ENCODE results near the gene RAB6B. TPM values are rescaled to one million over a fixed set of nuclear protein-coding genes. Genes with fewer than 3 reads are reported as not detected.

Gene RAB6B
- total RNA-seq, 1 experiment from 2014 or later: 14.1 TPM

GRCh38 chr3:133777807-133778568 is 117.7 kb downstream of the RAB6B start:
- ATAC-seq (no peak), DNase-seq (ENCODE audit: low read depth, low spot score) (no peak)
- H3K9ac ChIP-seq (ENCODE audit: low read length): no peak overlapping the region
- H3K4me2 ChIP-seq (ENCODE audit: low read length): no peak overlapping the region
- RAD21 ChIA-PET (ENCODE audit: low non-redundant PET in 1 of 2, low total read pairs in 2 of 2, uncharacterized antibody in 2 of 2, unreplicated experiment in 2 of 2): no interaction called here
- H4K20me1 ChIP-seq (ENCODE audit: insufficient read depth): no peaks in the 10 kb centered on the region
- H3K9me3 ChIP-seq (ENCODE audit: control insufficient read depth in 1 of 2, insufficient read depth in 1 of 2, low read depth in 1 of 2, low read length in 2 of 2): no peaks in the 10 kb centered on the region
- POLR2A ChIA-PET: no interaction called here
- no peaks in the 10 kb centered on the region for H3K27me3 ChIP-seq (ENCODE audit: insufficient read depth, low read length)
- H3K4me3 ChIP-seq (replicated peaks in 1 of 2; ENCODE audit: low read depth in 1 of 2, low read length in 2 of 2): no peak overlapping the region
- intact Hi-C loops (cut with micrococcal nuclease): no loop called here
- H3K27ac ChIP-seq (ENCODE audit: low read depth, low read length): no peak overlapping the region
- no peaks in the 10 kb centered on the region for H3K36me3 ChIP-seq (ENCODE audit: control insufficient read depth in 1 of 2, insufficient read depth in 2 of 2, low read length in 2 of 2)
- no peak overlapping the region for H2AFZ ChIP-seq (ENCODE audit: low read depth, low read length, poor library complexity, severe bottlenecking)
- no peaks in the 10 kb centered on the region for H3K4me1 ChIP-seq (ENCODE audit: control insufficient read depth in 1 of 2, insufficient read depth in 2 of 2, low read length in 2 of 2)
- H3K79me2 ChIP-seq (ENCODE audit: insufficient read depth, low read length): no peaks in the 10 kb centered on the region
- H3K9me2 ChIP-seq (ENCODE audit: insufficient read depth): no peaks in the 10 kb centered on the region
- CTCF ChIA-PET: no interaction called here
- no peak for TF ChIP-seq ELF1 (IDR thresholded peaks at IDR 0.05; ENCODE audit: borderline replicate concordance, low read depth)
- no peak for TF ChIP-seq POLR2A (IDR thresholded peaks at IDR 0.05; ENCODE audit: borderline replicate concordance, extremely low read depth, insufficient read depth, insufficient read length)
- BruUV-seq (replicated peaks): no TSS peak

- Histone ChIP-seq H3K79me2 (ENCODE audit: insufficient read depth, low read length) (no peaks in the 10 kb centered on the region), H3K4me2 (ENCODE audit: low read length) (no peak overlapping the region), H4K20me1 (ENCODE audit: insufficient read depth) (no peaks in the 10 kb centered on the region), H3K4me1 (ENCODE audit: control insufficient read depth in 1 of 2, insufficient read depth in 2 of 2, low read length in 2 of 2) (no peaks in the 10 kb centered on the region), H3K36me3 (ENCODE audit: control insufficient read depth in 1 of 2, insufficient read depth in 2 of 2, low read length in 2 of 2) (no peaks in the 10 kb centered on the region), H3K9me2 (ENCODE audit: insufficient read depth) (no peaks in the 10 kb centered on the region), H3K9ac (ENCODE audit: low read length) (no peak overlapping the region), H3K4me3 (replicated peaks in 1 of 2; ENCODE audit: low read depth in 1 of 2, low read length in 2 of 2) (no peak overlapping the region), H3K9me3 (ENCODE audit: control insufficient read depth in 1 of 2, insufficient read depth in 1 of 2, low read depth in 1 of 2, low read length in 2 of 2) (no peaks in the 10 kb centered on the region), H3K27ac (ENCODE audit: low read depth, low read length) (no peak overlapping the region), H2AFZ (ENCODE audit: low read depth, low read length, poor library complexity, severe bottlenecking) (no peak overlapping the region), H3K27me3 (ENCODE audit: insufficient read depth, low read length) (no peaks in the 10 kb centered on the region)
- CTCF ChIA-PET: no interaction called here
- BruUV-seq (replicated peaks): no TSS peak
- DNase-seq (ENCODE audit: low read depth, low spot score) (no peak), ATAC-seq (no peak)
- RAD21 ChIA-PET (ENCODE audit: low non-redundant PET in 1 of 2, low total read pairs in 2 of 2, uncharacterized antibody in 2 of 2, unreplicated experiment in 2 of 2): no interaction called here
- POLR2A ChIA-PET: no interaction called here
- intact Hi-C loops (cut with micrococcal nuclease): no loop called here
- no peak for TF ChIP-seq TCF7L2 (IDR thresholded peaks at IDR 0.05; ENCODE audit: borderline replicate concordance, extremely low read depth, insufficient read depth, insufficient read length)
- TF ChIP-seq JUND (IDR thresholded peaks at IDR 0.05): no peak
- no peak for TF ChIP-seq ZNF274 (IDR thresholded peaks at IDR 0.05; ENCODE audit: low read depth, low read length)
- TF ChIP-seq, protein P1, sequence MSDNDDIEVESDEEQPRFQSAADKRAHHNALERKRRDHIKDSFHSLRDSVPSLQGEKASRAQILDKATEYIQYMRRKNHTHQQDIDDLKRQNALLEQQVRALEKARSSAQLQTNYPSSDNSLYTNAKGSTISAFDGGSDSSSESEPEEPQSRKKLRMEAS (IDR thresholded peaks at IDR 0.05): no peak
- TF ChIP-seq CEBPB (IDR thresholded peaks at IDR 0.05; ENCODE audit: low read depth): no peak
- no peak for TF ChIP-seq POLR2A (IDR thresholded peaks at IDR 0.05; ENCODE audit: borderline replicate concordance, extremely low read depth, insufficient read depth, insufficient read length)
- TF ChIP-seq ZFX (IDR thresholded peaks at IDR 0.05): no peak
- TF ChIP-seq SIN3A (IDR thresholded peaks at IDR 0.05; ENCODE audit: low read depth): no peak
- TF ChIP-seq, protein P2, sequence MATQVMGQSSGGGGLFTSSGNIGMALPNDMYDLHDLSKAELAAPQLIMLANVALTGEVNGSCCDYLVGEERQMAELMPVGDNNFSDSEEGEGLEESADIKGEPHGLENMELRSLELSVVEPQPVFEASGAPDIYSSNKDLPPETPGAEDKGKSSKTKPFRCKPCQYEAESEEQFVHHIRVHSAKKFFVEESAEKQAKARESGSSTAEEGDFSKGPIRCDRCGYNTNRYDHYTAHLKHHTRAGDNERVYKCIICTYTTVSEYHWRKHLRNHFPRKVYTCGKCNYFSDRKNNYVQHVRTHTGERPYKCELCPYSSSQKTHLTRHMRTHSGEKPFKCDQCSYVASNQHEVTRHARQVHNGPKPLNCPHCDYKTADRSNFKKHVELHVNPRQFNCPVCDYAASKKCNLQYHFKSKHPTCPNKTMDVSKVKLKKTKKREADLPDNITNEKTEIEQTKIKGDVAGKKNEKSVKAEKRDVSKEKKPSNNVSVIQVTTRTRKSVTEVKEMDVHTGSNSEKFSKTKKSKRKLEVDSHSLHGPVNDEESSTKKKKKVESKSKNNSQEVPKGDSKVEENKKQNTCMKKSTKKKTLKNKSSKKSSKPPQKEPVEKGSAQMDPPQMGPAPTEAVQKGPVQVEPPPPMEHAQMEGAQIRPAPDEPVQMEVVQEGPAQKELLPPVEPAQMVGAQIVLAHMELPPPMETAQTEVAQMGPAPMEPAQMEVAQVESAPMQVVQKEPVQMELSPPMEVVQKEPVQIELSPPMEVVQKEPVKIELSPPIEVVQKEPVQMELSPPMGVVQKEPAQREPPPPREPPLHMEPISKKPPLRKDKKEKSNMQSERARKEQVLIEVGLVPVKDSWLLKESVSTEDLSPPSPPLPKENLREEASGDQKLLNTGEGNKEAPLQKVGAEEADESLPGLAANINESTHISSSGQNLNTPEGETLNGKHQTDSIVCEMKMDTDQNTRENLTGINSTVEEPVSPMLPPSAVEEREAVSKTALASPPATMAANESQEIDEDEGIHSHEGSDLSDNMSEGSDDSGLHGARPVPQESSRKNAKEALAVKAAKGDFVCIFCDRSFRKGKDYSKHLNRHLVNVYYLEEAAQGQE (IDR thresholded peaks at IDR 0.05; ENCODE audit: low read depth): no peak
- TF ChIP-seq ELF1 (IDR thresholded peaks at IDR 0.05; ENCODE audit: borderline replicate concordance, low read depth): no peak
- TF ChIP-seq EZH2 (IDR thresholded peaks at IDR 0.05): no peak
- TF ChIP-seq CBX3 (IDR thresholded peaks at IDR 0.05; ENCODE audit: low read depth): no peak
- no peak for TF ChIP-seq FOSL1 (IDR thresholded peaks at IDR 0.05; ENCODE audit: low read depth)
- TF ChIP-seq, protein P3, sequence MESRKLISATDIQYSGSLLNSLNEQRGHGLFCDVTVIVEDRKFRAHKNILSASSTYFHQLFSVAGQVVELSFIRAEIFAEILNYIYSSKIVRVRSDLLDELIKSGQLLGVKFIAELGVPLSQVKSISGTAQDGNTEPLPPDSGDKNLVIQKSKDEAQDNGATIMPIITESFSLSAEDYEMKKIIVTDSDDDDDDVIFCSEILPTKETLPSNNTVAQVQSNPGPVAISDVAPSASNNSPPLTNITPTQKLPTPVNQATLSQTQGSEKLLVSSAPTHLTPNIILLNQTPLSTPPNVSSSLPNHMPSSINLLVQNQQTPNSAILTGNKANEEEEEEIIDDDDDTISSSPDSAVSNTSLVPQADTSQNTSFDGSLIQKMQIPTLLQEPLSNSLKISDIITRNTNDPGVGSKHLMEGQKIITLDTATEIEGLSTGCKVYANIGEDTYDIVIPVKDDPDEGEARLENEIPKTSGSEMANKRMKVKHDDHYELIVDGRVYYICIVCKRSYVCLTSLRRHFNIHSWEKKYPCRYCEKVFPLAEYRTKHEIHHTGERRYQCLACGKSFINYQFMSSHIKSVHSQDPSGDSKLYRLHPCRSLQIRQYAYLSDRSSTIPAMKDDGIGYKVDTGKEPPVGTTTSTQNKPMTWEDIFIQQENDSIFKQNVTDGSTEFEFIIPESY (IDR thresholded peaks at IDR 0.05; ENCODE audit: extremely low read depth, insufficient replicate concordance, low read length): no peak
Observed at GRCh38 chr3:133776794-133777438, 118.8 kb downstream of the RAB6B start.

Data from HCT116 (cell line).